GM12878 (cell line): ENCODE measurements around the gene SDHC. TPM values are rescaled to one million over a fixed set of nuclear protein-coding genes. Genes with fewer than 3 reads are reported as not detected.

Experiments used
- CBFB ChIP-seq: IDR thresholded peaks from 2 replicates; pipeline ENCODE4 v1.6.1; 2016; ENCODE audit warnings: antibody characterized with exemption, low read depth
- CEBPZ ChIP-seq: fragments of 150-350 bp; IDR thresholded peaks from 2 replicates; pipeline ENCODE4 v1.6.1; 2016; ENCODE audit warnings: low read depth, low read length
- E2F8 ChIP-seq: fragments of 450-650 bp; IDR thresholded peaks from 2 replicates; pipeline ENCODE4 v1.6.1; 2018; ENCODE audit warnings: mild to moderate bottlenecking, low read depth, moderate library complexity; ENCODE audit not compliant: partially characterized antibody
- GATAD2B ChIP-seq: fragments of 450-650 bp; conservative IDR thresholded peaks from 2 replicates; pipeline ENCODE4 v1.6.1; 2017; ENCODE audit warnings: low read depth, mild to moderate bottlenecking, moderate library complexity
- HDAC2 ChIP-seq: fragments of 200-600 bp; sonication (generic); IDR thresholded peaks from 2 replicates; pipeline ENCODE4 v1.6.1; 2017
- IRF3 ChIP-seq: fragments of 450-650 bp; IDR thresholded peaks from 2 replicates; pipeline ENCODE4 v1.6.1; 2014; ENCODE audit warnings: mild to moderate bottlenecking
- PAX8 ChIP-seq: fragments of 450-650 bp; IDR thresholded peaks from 2 replicates; pipeline ENCODE4 v1.6.1; 2017; ENCODE audit warnings: mild to moderate bottlenecking, moderate library complexity
- RAD51 ChIP-seq: fragments of 450-650 bp; IDR thresholded peaks from 2 replicates; pipeline ENCODE4 v1.6.1; 2016; ENCODE audit warnings: moderate library complexity, mild to moderate bottlenecking, inconsistent platforms
- SP1 ChIP-seq: IDR thresholded peaks from one replicate; pipeline ENCODE4 v1.6.1; 2011; ENCODE audit warnings: low read depth, low read length
- SUPT20H ChIP-seq: IDR thresholded peaks from 2 replicates; pipeline ENCODE4 v1.6.1; 2011; ENCODE audit warnings: low read depth, mild to moderate bottlenecking, low read length, moderate library complexity, borderline replicate concordance; ENCODE audit not compliant: control insufficient read depth
- YY1 ChIP-seq: IDR thresholded peaks from 2 replicates; pipeline ENCODE4 v1.6.1; 2011; ENCODE audit warnings: low read depth, mild to moderate bottlenecking, low read length
- ZBTB11 ChIP-seq: fragments of 450-650 bp; formaldehyde crosslinking; IDR thresholded peaks from 2 replicates; pipeline ENCODE4 v1.5.0; 2022; ENCODE audit warnings: mild to moderate bottlenecking, missing genetic modification characterization
- ZNF384 ChIP-seq: IDR thresholded peaks from 2 replicates; pipeline ENCODE4 v1.6.1; 2012; ENCODE audit warnings: low read depth, mild to moderate bottlenecking, low read length, improper control_type of control experiment, borderline replicate concordance
- ZNF622 ChIP-seq: fragments of 450-650 bp; IDR thresholded peaks from 2 replicates; pipeline ENCODE4 v1.6.1; 2017; ENCODE audit warnings: mild to moderate bottlenecking, inconsistent platforms
- polyA plus RNA-seq, 11 experiments: library from polyadenylated mRNA; depleted of rRNA in 4 of 11; unstranded in 6 of 11; stranded (reverse) in 5 of 11; fragments of >200 nt; fragmentation: Nextera tagmentation in 4 of 11; fragmentation: Illumina TruSeq in 1 of 11; extraction: Ambion mirVana in 4 of 11; extraction: Trizol in 1 of 11; gene quantifications; 1 replicate in 1 of 11; 2 replicates in 10 of 11; pipeline versions ENCODE4 v1.2.1 to v1.2.3, GENCODE V29; 2011 to 2016; ENCODE audit warnings: inconsistent platforms in 2 of 11, missing spikeins in 2 of 11, low read depth in 1 of 11
- total RNA-seq, 4 experiments: library from RNA; depleted of rRNA in 3 of 4; stranded (reverse); fragments of >200 nt in 3 of 4; fragmentation: Illumina TruSeq in 1 of 4; extraction: Trizol in 1 of 4; gene quantifications; 2 replicates each; pipeline versions ENCODE4 v1.2.1 to v1.2.3, GENCODE V29; 2013 to 2021

The SDHC gene
- total and polyA plus RNA-seq, 10 of the 15 experiments (the other 5 are each of a cell fraction or from before 2014, with no cell fraction given): 18.4 to 340 (median 178) TPM

- TF ChIP-seq SUPT20H (no peak), CBFB (no peak), E2F8 (no peak), RAD51 (no peak), ZBTB11 (no peak), SP1 (no peak), ZNF384 (no peak), HDAC2 (no peak), IRF3 (no peak), YY1 (no peak), GATAD2B (no peak), CEBPZ (no peak), PAX8 (no peak), ZNF622 (no peak)
Measured at GRCh38 chr1:161273402-161273801, 40.8 kb upstream of the SDHC start (continued).
